ENCODE data around the gene NUP93. TPM values are rescaled to one million over a fixed set of nuclear protein-coding genes. Genes with fewer than 3 reads are reported as not detected.
"Not testable (repeated sequence)": the region's sequence is repeated elsewhere in the genome, so short reads cannot be mapped to it uniquely, and the experiment has no call there.

NUP93 gene
- polyA plus RNA-seq, 2 of the 4 experiments (the other 2 are of a cell fraction) = 87.3 to 91.4 TPM

DNA sequence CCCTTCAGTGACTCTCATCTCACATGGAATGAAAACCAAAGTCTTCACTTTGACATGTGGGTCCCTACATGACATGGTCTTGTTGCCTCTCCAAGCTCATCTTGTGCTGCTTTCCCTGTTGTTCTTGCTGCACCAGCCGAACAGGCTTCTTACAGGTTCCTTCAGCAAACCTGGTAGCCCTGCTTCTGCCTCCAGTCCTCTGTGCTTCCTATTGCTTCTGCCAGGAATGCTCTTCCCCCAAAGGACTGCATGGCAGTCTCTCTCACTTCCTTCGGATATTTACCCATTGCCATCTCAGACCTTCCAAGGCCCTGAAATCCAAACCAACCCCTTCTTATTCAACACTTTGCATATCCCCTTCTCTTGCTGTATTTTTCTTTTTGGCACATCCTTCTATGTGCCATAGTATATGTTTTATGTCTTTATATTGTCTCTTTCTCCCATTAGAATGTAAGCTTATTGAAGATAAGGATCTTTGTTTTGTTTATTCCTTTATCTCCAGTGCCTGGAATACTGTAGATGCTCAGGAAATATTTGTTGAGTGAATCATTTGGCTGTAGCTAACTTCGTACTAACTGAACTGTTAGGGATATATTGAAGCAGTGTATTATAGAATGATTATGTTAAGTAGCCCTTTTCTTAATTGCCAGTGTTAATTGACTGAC, 77.2 kb downstream of the NUP93 start:
- ATAC-seq (peak; percentile 81 to 92), FAIRE-seq (peak; percentile 18), DNase-seq (ENCODE audit: low read depth in 1 of 2, low spot score in 1 of 2) (peak; percentile 39 to 62)
- 16% methylated on average over 3 of the region's 3 CpGs for WGBS (ENCODE audit: missing lambda C conversion rate)
- Histone ChIP-seq H3K4me2 (peak overlapping the region; percentile 74), H3K9me3 (no peaks in the 10 kb centered on the region), H3K4me3 (no peak overlapping the region), H3K27ac (peak overlapping the region; percentile 79 to 87), H3K4me1 (peaks cover 51% of the 10 kb centered on the region)
- CTCF ChIA-PET = interaction anchor here (0.7 to 2.0 kb wide), 3 partner anchors 10 to 60 kb away, joined by 3 to 12 read pairs (median 3); no protein-coding TSS in a partner anchor
- POLR2A ChIA-PET = no interaction called here
- TF ChIP-seq JUN (IDR thresholded peaks at IDR 0.05) (0 out of 5 replicates have a peak, but pooled peaks of 1 of the 2 experiments have one; percentile 22), MAX (IDR thresholded peaks at IDR 0.05) (peak; percentile 58), CEBPB (IDR thresholded peaks at IDR 0.05) (peak in 1 of 2 experiments; percentile 19; a peak in 1 of 4 replicates), GATA3 (IDR thresholded peaks at IDR 0.05; ENCODE audit: borderline replicate concordance) (peak; percentile 98), RARB (CRISPR knock-in tag; IDR thresholded peaks at IDR 0.05) (no peak), SREBF2 (IDR thresholded peaks at IDR 0.05) (no peak), E2F6 (IDR thresholded peaks at IDR 0.05; ENCODE audit: borderline replicate concordance, low read depth) (no peak; the same call in 1 of the 2 replicates), RAD21 (conservative IDR thresholded peaks at IDR 0.05 in 1 of 2, IDR thresholded peaks at IDR 0.05 in 1 of 2) (0 out of 5 replicates have a peak, but pooled peaks of 1 of the 2 experiments have one; percentile 5), BHLHE40 (IDR thresholded peaks at IDR 0.05; ENCODE audit: low read depth, low read length) (no peak), CBX8 (IDR thresholded peaks at IDR 0.05) (no peak), JUNB (IDR thresholded peaks at IDR 0.05) (peak; percentile 46), FOSL2 (IDR thresholded peaks at IDR 0.05) (peak; percentile 68), FOSL2 (CRISPR knock-in tag; IDR thresholded peaks at IDR 0.05) (peak; percentile 86), MYC (IDR thresholded peaks at IDR 0.05; ENCODE audit: borderline replicate concordance, low read length) (no peak)

DNA sequence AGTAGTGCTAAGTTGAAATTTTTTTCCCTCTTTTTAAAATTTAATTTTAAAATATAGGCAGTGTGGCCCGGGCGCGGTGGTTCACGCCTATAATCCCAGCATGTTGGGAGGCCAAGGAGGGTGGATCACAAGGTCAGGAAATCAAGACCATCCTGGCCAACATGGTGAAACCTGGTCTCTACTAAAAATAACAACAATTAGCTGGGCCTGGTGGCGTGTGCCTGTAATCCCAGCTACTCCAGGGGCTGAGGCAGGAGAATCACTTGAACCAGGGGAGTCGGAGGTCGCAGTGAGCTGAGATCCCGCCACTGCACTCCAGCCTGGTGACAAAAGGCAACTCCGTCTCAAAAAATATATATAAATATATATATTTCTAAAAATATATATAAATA, 77.7 kb downstream of the NUP93 start:
- H3K4me3 ChIP-seq, POLR2A ChIA-PET, FAIRE-seq, H3K9me3 ChIP-seq: not testable (repeated sequence)
- ATAC-seq (peak in 1 of 2 experiments; percentile 72; a peak in 3 of 6 replicates), DNase-seq (ENCODE audit: low read depth in 1 of 2, low spot score in 1 of 2) (peak in 1 of 2 experiments; percentile 17)
- 45% methylated on average over 9 of the region's 9 CpGs for WGBS (ENCODE audit: missing lambda C conversion rate)
- H3K27ac ChIP-seq = peak overlapping the region; percentile 79 to 87
- CTCF ChIA-PET = interaction anchor here (1.3 to 2.0 kb wide), 2 partner anchors 9 to 14 kb away, joined by 3 to 12 read pairs; no protein-coding TSS in a partner anchor
- H3K4me1 ChIP-seq = peaks cover 56% of the 10 kb centered on the region
- 0 out of 5 replicates have a peak, but pooled peaks of 1 of the 2 experiments have one; percentile 10 for TF ChIP-seq JUN (IDR thresholded peaks at IDR 0.05)
- peak; percentile 4; the same call in 1 of the 2 replicates for TF ChIP-seq JUNB (IDR thresholded peaks at IDR 0.05)
- H3K4me2 ChIP-seq = peak overlapping the region; percentile 74

GRCh38 chr16:56810954-56811353, 81.0 kb downstream of the NUP93 start:
- no peak for FAIRE-seq
- no peak overlapping the region for H3K4me2 ChIP-seq
- CTCF ChIA-PET = interaction anchor here (1.4 to 1.6 kb wide), 2 partner anchors 9 to 10 kb away, joined by 3 to 4 read pairs; no protein-coding TSS in a partner anchor
- TF ChIP-seq ZNF302 (CRISPR knock-in tag; IDR thresholded peaks at IDR 0.05) = no peak
- TF ChIP-seq FOSL2 (IDR thresholded peaks at IDR 0.05) = no peak
- no peak for TF ChIP-seq FOSL2 (CRISPR knock-in tag; IDR thresholded peaks at IDR 0.05)
- TF ChIP-seq ZSCAN20 (CRISPR knock-in tag; IDR thresholded peaks at IDR 0.05) = no peak
- no peak for TF ChIP-seq POLR2AphosphoS2 (conservative IDR thresholded peaks at IDR 0.05; ENCODE audit: low read length)
- TF ChIP-seq CEBPB (IDR thresholded peaks at IDR 0.05) = no peak
- no peak for TF ChIP-seq BHLHE40 (IDR thresholded peaks at IDR 0.05; ENCODE audit: low read depth, low read length)
- no peak for TF ChIP-seq NR3C1 (IDR thresholded peaks at IDR 0.05)
- no peak for TF ChIP-seq SREBF2 (IDR thresholded peaks at IDR 0.05)
- no peak for TF ChIP-seq RCOR1 (IDR thresholded peaks at IDR 0.05; ENCODE audit: low read depth, low read length)
- no peak for TF ChIP-seq TP53 (CRISPR knock-in tag; IDR thresholded peaks at IDR 0.05)
- TF ChIP-seq KDM1A (IDR thresholded peaks at IDR 0.05; ENCODE audit: low read depth) = no peak
- no peak for TF ChIP-seq MAZ (IDR thresholded peaks at IDR 0.05; ENCODE audit: borderline replicate concordance, low read depth, low read length)
- no peak for TF ChIP-seq ZC3H11A (IDR thresholded peaks at IDR 0.05)
- no peak for TF ChIP-seq HOXB13 (CRISPR knock-in tag; IDR thresholded peaks at IDR 0.05; ENCODE audit: low read depth)
- no peak for TF ChIP-seq MAFK (IDR thresholded peaks at IDR 0.05; ENCODE audit: partially characterized antibody)
- TF ChIP-seq CHD2 (IDR thresholded peaks at IDR 0.05; ENCODE audit: low read length, partially characterized antibody) = no peak
- TF ChIP-seq ZFP36 (IDR thresholded peaks at IDR 0.05; ENCODE audit: borderline replicate concordance, partially characterized antibody) = no peak
- ATAC-seq = no peak
- H3K27ac ChIP-seq = peak overlapping the region; percentile 86 to 87; a peak in 5 of 6 replicates
- DNase-seq (ENCODE audit: low read depth in 1 of 2, low spot score in 1 of 2) = no peak
- H3K4me3 ChIP-seq = no peak overlapping the region
- peaks cover 87% of the 10 kb centered on the region for H3K4me1 ChIP-seq
- no peaks in the 10 kb centered on the region for H3K9me3 ChIP-seq
- POLR2A ChIA-PET = no interaction called here
